Fibroblast of skin of left quadriceps (primary cell): ENCODE data around the gene C15orf40.
"Not testable (repeated sequence)": the region's sequence is repeated elsewhere in the genome, so short reads cannot be mapped to it uniquely, and the experiment has no call there.

Experiments
- DNase-seq, 2 experiments: peaks; one replicate each; pipeline ENCODE4 v3.0.0-alpha.2; 2013; ENCODE audit warnings: low read depth in 2 of 2

C15orf40 gene

GRCh38 chr15:82952158-82953081 lies 59.0 kb downstream of the C15orf40 start, which contains the start of gene HOMER2:
Gene HOMER2 (minus strand): TSS chr15:82952720. CDS start chr15:82952535, 185 bp downstream.
- DNase-seq, result no peak

- no peak for DNase-seq
These were observed 59.8 kb downstream of the C15orf40 start for GRCh38 chr15:82951472-82952157.

GRCh38 chr15:82950746-82951370 lies 60.6 kb downstream of the C15orf40 start:
- DNase-seq, result no peak

- DNase-seq, result no peak
These were observed 61.1 kb downstream of the C15orf40 start for GRCh38 chr15:82950295-82950694.

- DNase-seq, result no peak
These were observed 65.2 kb downstream of the C15orf40 start for GRCh38 chr15:82946155-82946701.

GRCh38 chr15:82945326-82945725 lies 66.1 kb downstream of the C15orf40 start:
- no peak for DNase-seq

GRCh38 chr15:82944821-82945220 lies 66.6 kb downstream of the C15orf40 start:
- DNase-seq, result no peak

GRCh38 chr15:82944056-82944455 lies 67.4 kb downstream of the C15orf40 start:
- no peak for DNase-seq

GRCh38 chr15:82943176-82943575 lies 68.3 kb downstream of the C15orf40 start:
- no peak for DNase-seq

GRCh38 chr15:82942691-82943090 lies 68.7 kb downstream of the C15orf40 start:
- no peak for DNase-seq

- not testable (repeated sequence) for DNase-seq
These were observed 71.8 kb downstream of the C15orf40 start for GRCh38 chr15:82939678-82940077.
